Activated T-cell treated with anti-CD3 and anti-CD28 coated beads, Interleukin-2, amount 50 U/mL, for 48 hours (primary cell): Measurements from ENCODE around the gene GTPBP1.

Source experiments
- DNase-seq, 2 experiments: peaks; one replicate each; pipeline ENCODE4 v3.0.0-alpha.2; 2020

GTPBP1 gene

GRCh38 chr22:38742176-38742942, 36.6 kb downstream of the GTPBP1 start:
- no peak for DNase-seq

DNA sequence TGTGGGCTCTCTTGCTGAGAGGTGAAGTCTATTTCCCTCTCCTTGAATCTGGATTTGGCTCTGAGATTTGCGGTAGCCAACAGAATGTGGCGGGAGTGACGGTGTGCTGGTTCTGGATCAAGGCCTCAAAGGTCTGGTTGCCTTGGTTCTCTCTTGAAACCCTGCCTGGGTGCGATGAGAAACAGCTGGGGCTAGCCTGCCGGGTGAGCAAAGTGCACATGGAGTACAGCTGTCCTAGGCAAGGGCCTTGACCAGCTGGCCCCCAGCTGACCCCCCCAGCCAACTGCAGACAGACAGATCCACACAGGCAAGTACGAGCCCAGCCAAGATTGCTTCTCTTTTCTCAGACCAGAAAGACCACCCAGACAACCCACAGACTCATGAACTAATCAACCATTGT, 39.2 kb downstream of the GTPBP1 start:
- DNase-seq = no peak

DNA sequence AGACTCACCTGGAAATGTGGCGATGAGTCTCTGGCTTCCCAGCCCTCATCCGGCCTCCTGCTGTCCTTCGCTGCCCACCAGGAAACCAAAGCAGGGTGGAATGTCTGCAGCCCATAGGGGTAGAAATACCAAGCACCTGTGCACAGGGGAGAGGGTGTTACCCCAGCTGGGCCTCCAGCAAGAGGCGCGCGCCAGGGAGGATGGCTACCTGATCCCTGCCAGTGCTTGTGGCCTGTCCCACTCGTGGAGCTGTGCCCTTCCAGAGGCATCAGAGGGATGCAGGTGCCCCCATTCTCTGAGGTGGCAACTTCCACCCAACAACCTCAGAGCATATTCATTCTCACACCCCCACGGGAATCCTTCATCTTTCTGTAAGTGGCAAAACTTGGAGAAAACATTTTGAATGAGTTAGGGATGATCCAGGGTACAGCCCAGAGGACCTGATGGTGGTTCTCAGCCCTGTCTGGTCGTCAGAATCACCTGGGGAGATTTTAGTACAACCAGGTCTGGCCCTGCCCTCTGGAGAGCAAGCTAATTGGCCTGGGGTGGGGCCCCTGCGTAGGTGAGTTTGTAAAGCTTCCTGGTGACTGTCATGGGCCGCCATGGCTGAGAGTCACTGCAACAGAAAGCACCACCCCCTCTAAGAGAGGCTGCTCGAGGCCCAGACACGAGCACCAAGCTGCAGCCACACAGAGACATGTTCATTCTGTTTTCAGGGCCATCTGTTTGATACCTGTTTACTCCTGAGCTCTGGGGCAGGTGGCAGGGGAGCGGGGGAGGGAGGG, 40.1 kb downstream of the GTPBP1 start:
- DNase-seq = no peak

DNA sequence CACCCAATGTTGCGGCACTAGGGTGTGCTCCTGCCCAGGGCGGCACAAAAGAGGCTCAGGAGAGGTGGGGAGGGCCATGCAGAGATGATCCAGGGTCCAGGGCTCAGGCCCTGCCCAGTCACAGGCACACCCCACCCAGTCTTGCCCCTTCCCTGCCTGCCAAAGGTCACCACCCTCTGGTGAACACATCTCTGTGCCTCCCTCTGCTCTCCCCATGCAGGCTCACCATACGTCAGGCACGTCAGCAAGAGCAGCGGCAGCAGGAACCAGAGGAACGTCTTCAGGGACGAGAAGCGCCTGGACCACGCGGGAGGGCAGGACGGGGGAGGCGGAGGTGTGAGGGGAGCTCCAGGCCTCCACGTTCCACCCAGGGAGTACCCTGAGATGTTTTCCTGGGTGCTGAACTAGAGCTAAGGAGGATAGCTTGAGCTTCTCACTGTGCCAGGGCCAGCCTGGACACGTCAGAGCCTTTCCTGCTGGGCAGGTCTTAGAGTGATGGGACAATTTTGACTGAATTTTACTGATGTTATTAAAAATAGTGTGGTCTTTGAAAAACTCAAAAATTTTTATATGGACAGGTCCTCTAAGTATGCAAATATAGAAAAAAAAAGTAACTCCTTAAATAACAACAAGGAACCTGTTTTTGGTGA, 42.9 kb downstream of the GTPBP1 start:
- no peak for DNase-seq

DNA sequence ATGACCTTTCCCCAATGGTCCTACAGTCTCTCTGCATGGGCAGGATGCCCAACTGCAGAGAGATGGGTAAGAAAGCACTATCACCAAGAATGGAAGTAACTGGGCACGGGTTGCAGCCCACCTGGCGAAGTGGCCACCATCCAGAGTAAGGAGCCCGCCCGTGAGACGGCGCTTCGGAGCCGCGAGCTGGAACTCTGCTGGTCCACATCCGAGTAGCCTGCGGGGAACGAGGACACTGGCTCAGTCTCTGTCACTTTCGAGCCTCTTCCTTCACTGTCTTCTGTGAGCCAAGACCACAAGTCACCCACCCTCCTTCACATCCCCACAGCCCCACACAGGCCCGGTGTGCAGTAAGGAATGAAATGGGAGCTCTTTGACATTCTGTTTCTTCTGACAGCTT, 44.4 kb downstream of the GTPBP1 start:
- DNase-seq = no peak

DNA sequence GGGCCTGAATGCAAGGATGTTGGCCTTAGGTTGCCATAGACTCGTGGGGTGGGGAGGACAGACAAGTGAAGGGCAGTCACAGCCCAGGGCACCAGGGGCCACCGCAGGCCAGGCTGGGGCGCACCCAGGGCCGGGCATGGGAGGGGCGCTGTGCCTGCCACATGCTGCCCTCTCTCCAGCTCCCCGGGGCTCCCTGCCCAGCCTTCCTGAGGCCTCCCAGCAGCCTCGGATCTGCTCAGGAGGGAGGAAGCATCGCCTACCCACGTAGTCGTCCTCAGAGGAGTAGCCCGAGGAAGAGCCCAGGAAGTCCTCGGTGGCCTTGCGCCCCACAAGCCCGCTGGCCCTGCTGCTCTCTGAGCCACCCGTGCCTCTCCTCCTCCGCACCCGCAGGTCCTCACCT, 44.9 kb downstream of the GTPBP1 start:
- no peak for DNase-seq

- DNase-seq = no peak
Observed at GRCh38 chr22:38751066-38751421, 45.3 kb downstream of the GTPBP1 start.

DNA sequence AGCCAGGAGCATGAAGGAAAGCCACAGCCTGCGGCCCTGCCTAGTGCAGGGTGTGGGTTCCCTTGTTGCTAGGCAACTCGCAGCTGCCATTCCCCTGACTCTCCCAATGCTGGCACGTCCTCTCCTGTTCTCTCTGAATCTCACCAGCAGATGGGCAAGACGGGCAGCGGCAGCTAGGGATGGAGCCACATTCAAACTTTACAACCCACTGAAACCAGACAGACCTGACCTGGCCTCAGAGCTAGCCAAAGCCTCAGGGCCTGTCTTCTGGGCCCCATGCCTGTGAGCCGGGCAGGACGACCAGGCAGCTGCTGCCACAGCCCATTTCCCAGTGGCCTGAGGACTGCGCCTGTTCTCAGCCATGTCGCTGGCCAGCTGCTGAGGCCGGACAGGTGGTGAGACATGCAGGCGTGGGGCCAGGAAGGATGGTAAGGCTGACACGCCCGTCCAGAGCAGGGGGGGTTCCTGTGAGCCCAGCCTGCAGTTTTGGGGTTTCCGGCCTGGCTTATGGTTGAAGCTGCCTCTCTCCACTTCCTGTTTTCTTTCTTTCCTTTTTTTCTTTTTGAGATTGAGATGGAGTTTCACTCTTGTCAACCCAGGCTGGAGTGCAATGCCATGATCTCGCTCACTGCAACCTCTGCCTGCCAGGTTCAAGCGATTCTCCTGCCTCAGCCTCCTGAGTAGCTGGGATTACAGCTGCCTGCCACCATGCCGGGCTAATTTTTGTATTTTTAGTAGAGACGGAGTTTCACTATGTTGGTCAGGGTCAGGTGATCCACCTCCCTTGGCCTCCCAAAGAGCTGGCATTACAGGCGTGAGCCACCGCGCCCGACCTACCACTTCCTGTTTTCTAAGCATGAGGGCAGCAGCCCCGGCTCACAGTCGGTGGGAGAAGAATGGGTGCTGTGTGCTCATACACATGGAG, 45.9 kb downstream of the GTPBP1 start:
- peak; percentile 79 to 81 for DNase-seq

- peak in 1 of 2 experiments; percentile 57 for DNase-seq
Observed at GRCh38 chr22:38753948-38754750, 48.4 kb downstream of the GTPBP1 start.

- no peak for DNase-seq
Observed at GRCh38 chr22:38754751-38755154, 49.0 kb downstream of the GTPBP1 start.

DNA sequence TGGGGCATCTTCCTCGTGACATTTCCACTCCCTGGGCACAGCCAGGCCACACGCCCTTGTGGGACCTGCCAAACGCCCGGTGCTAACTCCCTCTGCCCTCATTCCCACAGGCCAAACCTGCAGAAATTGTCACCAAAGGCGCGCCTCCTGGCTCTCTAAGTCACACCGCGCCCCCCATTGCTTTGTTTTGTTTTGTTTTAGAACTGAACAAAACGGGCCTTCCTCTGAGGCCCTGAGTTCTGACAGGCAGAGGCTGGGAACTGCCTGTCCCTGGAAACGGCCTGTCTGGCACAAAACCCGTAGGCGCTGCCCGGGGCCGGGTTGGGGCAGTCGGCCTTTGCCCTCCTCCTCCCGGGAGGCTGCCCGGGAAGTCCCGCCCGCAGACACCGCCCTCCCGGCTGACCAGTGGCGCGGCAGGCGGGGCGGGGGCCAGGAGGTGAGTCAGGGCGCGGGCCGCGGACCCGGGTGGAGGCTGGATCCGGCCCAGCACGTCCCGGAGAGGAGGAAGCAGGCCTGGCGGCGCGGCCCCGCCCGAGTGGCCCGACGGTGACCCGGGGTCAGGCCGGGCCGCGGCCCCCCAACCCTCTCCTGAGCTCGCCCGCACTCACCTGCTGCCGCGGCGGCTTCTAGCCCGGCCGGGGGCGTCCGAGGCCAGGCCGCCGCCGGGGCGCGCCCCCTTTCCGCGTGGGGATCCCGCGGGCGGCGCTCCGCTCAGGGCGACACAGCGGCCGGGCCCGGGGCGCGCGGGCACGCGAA, 49.6 kb downstream of the GTPBP1 start:
- peak; percentile 73 to 78 for DNase-seq

GRCh38 chr22:38755911-38756532, 50.3 kb downstream of the GTPBP1 start, which contains the start of gene SUN2:
TSS of gene SUN2 (minus strand) at chr22:38755998. CDS start at chr22:38752628, 3,370 bp downstream.
- DNase-seq = peak; percentile 94 to 96

GRCh38 chr22:38756711-38757463, 51.1 kb downstream of the GTPBP1 start:
- peak; percentile 58 to 62 for DNase-seq

DNA sequence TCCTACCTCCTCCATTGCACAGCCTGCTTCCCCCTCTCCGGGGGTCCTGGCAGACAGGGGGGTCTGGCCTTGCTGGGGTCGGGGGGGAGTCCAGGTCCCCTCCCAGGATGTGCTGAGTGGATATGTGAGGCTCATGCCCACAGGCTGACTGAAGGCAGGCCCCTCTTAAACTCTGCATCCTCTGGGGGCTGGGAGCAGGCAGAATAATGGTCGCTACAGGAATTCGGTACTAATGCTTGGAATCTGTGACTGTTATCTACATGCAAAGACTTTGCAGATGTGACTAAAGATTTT, 51.7 kb downstream of the GTPBP1 start:
- no peak for DNase-seq

DNA sequence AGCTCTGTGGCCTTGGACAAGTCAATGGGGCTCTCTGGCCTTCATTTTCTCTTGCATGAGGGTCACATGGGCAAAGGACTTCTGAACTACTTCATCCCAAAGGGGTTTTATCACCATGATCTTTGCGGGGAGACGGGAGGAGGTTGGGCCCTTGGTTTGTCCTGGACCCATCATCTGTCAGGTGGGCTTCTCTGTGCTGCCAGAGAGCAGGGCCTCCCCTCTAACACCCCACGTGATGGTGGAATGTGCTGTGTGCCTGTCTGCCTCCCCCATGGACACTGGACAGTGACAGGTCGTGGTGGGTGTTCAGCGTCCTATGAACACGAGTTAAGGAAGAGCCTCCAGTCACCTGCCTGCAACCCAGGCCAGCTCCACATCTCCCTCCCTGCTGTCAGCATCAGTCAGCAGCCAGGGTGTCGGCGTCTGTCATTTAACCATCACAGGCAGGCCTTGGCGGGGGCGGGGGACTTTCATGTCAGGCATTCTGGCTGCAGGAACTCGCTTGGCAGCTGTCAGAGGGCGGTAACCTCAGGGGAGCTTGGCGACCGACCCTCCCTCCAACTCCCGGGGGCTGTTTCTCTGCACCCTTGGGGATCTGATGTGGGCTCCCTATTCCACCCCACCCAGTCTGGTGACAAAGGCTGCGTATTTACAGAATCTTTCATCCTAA, 52.7 kb downstream of the GTPBP1 start:
- peak; percentile 82 to 84 for DNase-seq

- no peak for DNase-seq
Observed at GRCh38 chr22:38759005-38759404, 53.3 kb downstream of the GTPBP1 start.

- DNase-seq = no peak
Observed at GRCh38 chr22:38760477-38761201, 54.9 kb downstream of the GTPBP1 start.
